GM12875 (cell line): ENCODE measurements around the gene SEMA5A.

ENCODE experiments used
- H3K4me3 ChIP-seq: one replicate; pipeline ENCODE4 v1.5.1; 2011; ENCODE audit warnings: low read depth, low read length, control low read depth
- CTCF ChIP-seq: IDR thresholded peaks from 2 replicates; pipeline ENCODE4 v1.5.1; 2011; ENCODE audit warnings: low read depth, mild to moderate bottlenecking, control low read depth, inconsistent platforms, low read length, moderate library complexity, borderline replicate concordance; ENCODE audit not compliant: insufficient read depth

The SEMA5A gene

DNA sequence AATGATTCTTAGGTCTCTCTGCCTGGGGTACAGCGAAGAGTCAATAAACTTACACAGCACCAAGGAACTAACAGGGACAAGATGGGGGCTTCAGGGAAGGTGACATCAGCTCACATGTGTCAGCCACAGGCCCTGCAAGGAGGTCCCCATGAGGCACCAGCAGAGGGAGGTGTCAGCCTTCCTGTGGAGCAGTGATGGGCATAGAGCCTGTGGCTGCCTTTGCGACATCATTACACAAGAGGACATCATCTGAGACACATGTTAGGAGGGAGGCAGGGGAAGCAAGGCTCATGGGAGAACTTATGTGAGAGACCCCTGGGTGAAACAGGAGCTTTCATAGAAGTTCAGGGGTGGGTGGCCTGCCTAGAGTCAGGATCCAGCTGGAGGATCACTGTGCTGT lies 389.6 kb downstream of the SEMA5A start:
- TF ChIP-seq CTCF: peak; percentile 49
- no peak overlapping the region for H3K4me3 ChIP-seq

GRCh38 chr5:9151684-9152427 lies 394.0 kb downstream of the SEMA5A start:
- H3K4me3 ChIP-seq: no peak overlapping the region
- TF ChIP-seq CTCF: no peak

- no peak for TF ChIP-seq CTCF
These were observed 395.9 kb downstream of the SEMA5A start for GRCh38 chr5:9149988-9150387.

GRCh38 chr5:9148242-9148641 lies 397.6 kb downstream of the SEMA5A start:
- no peak overlapping the region for H3K4me3 ChIP-seq
- no peak for TF ChIP-seq CTCF

More at GRCh38 chr5:9149988-9150387, 395.9 kb downstream of the SEMA5A start:
- no peak overlapping the region for H3K4me3 ChIP-seq

- no peak for TF ChIP-seq CTCF
- no peak overlapping the region for H3K4me3 ChIP-seq
These were observed 405.2 kb downstream of the SEMA5A start for GRCh38 chr5:9140711-9141110.

- H3K4me3 ChIP-seq: no peak overlapping the region
- TF ChIP-seq CTCF: no peak
These were observed 405.7 kb downstream of the SEMA5A start for GRCh38 chr5:9140202-9140601.

GRCh38 chr5:9139344-9139743 lies 406.5 kb downstream of the SEMA5A start:
- H3K4me3 ChIP-seq: no peak overlapping the region
- TF ChIP-seq CTCF: no peak
